Body of pancreas (tissue), 4 donors: ENCODE results near the gene LDAH.

Experiments used
- CTCF ChIP-seq, 7 experiments: fragments of 450-650 bp in 4 of 7; fragments of 200-600 bp in 3 of 7; sonication (generic) in 3 of 7; IDR thresholded peaks; one replicate each; pipeline ENCODE4 v1.5.1; 2016 to 2019; ENCODE audit warnings: antibody characterized with exemption in 7 of 7
- POLR2A ChIP-seq, 3 donors: fragments of 450-650 bp; IDR thresholded peaks; one replicate each; pipeline ENCODE4 v1.6.1; 2016; ENCODE audit warnings: antibody characterized with exemption in 3 of 3, mild to moderate bottlenecking in 2 of 3

GRCh38 chr2:20643060-20643459 is 179.8 kb downstream of the LDAH start:
- TF ChIP-seq CTCF (IDR thresholded peaks at IDR 0.05) (no peak), POLR2A (IDR thresholded peaks at IDR 0.05) (no peak)
